ENCODE data around the gene FBXW2.

GRCh38 chr9:120750421-120750820 is 42.8 kb downstream of the FBXW2 start:
- no peak for TF ChIP-seq CTCF (IDR thresholded peaks at IDR 0.05)
- no peak for TF ChIP-seq POLR2A (IDR thresholded peaks at IDR 0.05)

Measured in adrenal gland (tissue), 5 donors.